K562 (cell line): Measurements from ENCODE around the gene SMIM29. TPM values are rescaled to one million over a fixed set of nuclear protein-coding genes. Genes with fewer than 3 reads are reported as not detected.

Experiments
- ASH1L ChIP-seq: fragments of 450-650 bp; IDR thresholded peaks from 2 replicates; pipeline ENCODE4 v1.6.1; 2018; ENCODE audit warnings: borderline replicate concordance, mild to moderate bottlenecking, low read depth; ENCODE audit not compliant: partially characterized antibody
- BRD4 ChIP-seq: fragments of 200-600 bp; sonication (generic); IDR thresholded peaks from 2 replicates; pipeline ENCODE4 v1.6.1; 2017; ENCODE audit warnings: inconsistent platforms
- COPS2 ChIP-seq: fragments of 450-650 bp; conservative IDR thresholded peaks from 2 replicates; pipeline ENCODE4 v1.6.1; 2016; ENCODE audit warnings: mild to moderate bottlenecking, moderate library complexity
- DNMT1 ChIP-seq: fragments of 450-650 bp; IDR thresholded peaks from 2 replicates; pipeline ENCODE4 v1.6.1; 2016; ENCODE audit warnings: antibody characterized with exemption, mild to moderate bottlenecking
- HCFC1 ChIP-seq: IDR thresholded peaks from 2 replicates; pipeline ENCODE4 v1.6.1; 2012; ENCODE audit warnings: low read depth, low read length, improper control_type of control experiment
- HNRNPL ChIP-seq: fragments of 200-400 bp; formaldehyde crosslinking; IDR thresholded peaks from 2 replicates; pipeline ENCODE4 v1.6.1; 2017; ENCODE audit warnings: low read depth, mild to moderate bottlenecking, low read length
- JUND ChIP-seq, 2 experiments: IDR thresholded peaks; 2 replicates in 1 of 2; 3 replicates in 1 of 2; pipeline ENCODE4 v1.6.1; 2011; ENCODE audit warnings: borderline replicate concordance in 2 of 2, low read depth in 2 of 2, low read length in 2 of 2, improper control_type of control experiment in 1 of 2, missing biosample characterization in 1 of 2, missing genetic modification characterization in 1 of 2, missing genetic modification reagents in 1 of 2
- LCOR ChIP-seq: sonication (generic); formaldehyde crosslinking; IDR thresholded peaks from 2 replicates; pipeline ENCODE4 v1.8.0; 2022; ENCODE audit warnings: mild to moderate bottlenecking, missing genetic modification reagents
- NCOA1 ChIP-seq: fragments of 450-650 bp; IDR thresholded peaks from 2 replicates; pipeline ENCODE4 v1.6.1; 2016; ENCODE audit warnings: low read depth
- NR3C1 ChIP-seq: sonication (generic); formaldehyde crosslinking; IDR thresholded peaks from 2 replicates; pipeline ENCODE4 v1.8.1; 2022; ENCODE audit warnings: missing genetic modification reagents
- PCBP2 ChIP-seq: fragments of 200-400 bp; formaldehyde crosslinking; IDR thresholded peaks from 2 replicates; pipeline ENCODE4 v1.6.1; 2018; ENCODE audit warnings: low read length, low read depth, mild to moderate bottlenecking, moderate library complexity; ENCODE audit not compliant: poor library complexity, severe bottlenecking
- PHF8 ChIP-seq: fragments of 200-600 bp; sonication (generic); IDR thresholded peaks from 2 replicates; pipeline ENCODE4 v1.6.1; 2012; ENCODE audit warnings: mixed run types, mild to moderate bottlenecking, inconsistent platforms, low read length, moderate library complexity, borderline replicate concordance
- POLR3G ChIP-seq: IDR thresholded peaks from 2 replicates; pipeline ENCODE4 v1.6.1; 2011; ENCODE audit not compliant: insufficient read length, insufficient replicate concordance; ENCODE audit errors: extremely low read depth
- PRMT5 ChIP-seq: sonication (generic); formaldehyde crosslinking; IDR thresholded peaks from 2 replicates; pipeline ENCODE4 v1.5.0; 2020; ENCODE audit warnings: missing genetic modification reagents
- SMAD1 ChIP-seq: fragments of 150-350 bp; IDR thresholded peaks from 2 replicates; pipeline ENCODE4 v1.6.1; 2014; ENCODE audit warnings: low read length, low read depth; ENCODE audit not compliant: partially characterized antibody
- ZBTB1 ChIP-seq: sonication (generic); formaldehyde crosslinking; IDR thresholded peaks from 2 replicates; pipeline ENCODE4 v1.8.1; 2023; ENCODE audit warnings: missing genetic modification reagents, low read depth, mild to moderate bottlenecking, borderline replicate concordance
- ZC3H11A ChIP-seq: IDR thresholded peaks from 2 replicates; pipeline ENCODE4 v1.6.1; 2012; ENCODE audit warnings: low read depth, low read length, improper control_type of control experiment
- ZNF239 ChIP-seq: fragments of 250-450 bp; sonication (Bioruptor Pico); IDR thresholded peaks from 2 replicates; pipeline ENCODE4 v1.4.0; 2020; ENCODE audit warnings: mild to moderate bottlenecking
- ZNF3 ChIP-seq: fragments of 250-450 bp; sonication (Bioruptor Pico); IDR thresholded peaks from 2 replicates; pipeline ENCODE4 v1.5.0; 2021; ENCODE audit warnings: mild to moderate bottlenecking, moderate library complexity
- ZNF436 ChIP-seq: fragments of 250-450, 450-650 bp; sonication (Bioruptor Pico); formaldehyde crosslinking; IDR thresholded peaks from 2 replicates; pipeline ENCODE4 v1.7.0; 2020; ENCODE audit warnings: mild to moderate bottlenecking
- ZNF695 ChIP-seq: fragments of 450-650 bp; formaldehyde crosslinking; IDR thresholded peaks from 2 replicates; pipeline ENCODE4 v1.4.0; 2020; ENCODE audit warnings: mild to moderate bottlenecking, moderate library complexity
- polyA plus RNA-seq, 8 experiments: library from polyadenylated mRNA; depleted of rRNA in 4 of 8; stranded (reverse) in 5 of 8; unstranded in 3 of 8; fragments of >200 nt; fragmentation: Nextera tagmentation in 2 of 8; fragmentation: Illumina TruSeq in 1 of 8; extraction: Ambion mirVana in 2 of 8; extraction: Trizol in 1 of 8; gene quantifications; 2 replicates each; pipeline versions ENCODE4 v1.2.1 to v1.2.3, GENCODE V29; 2011 to 2014; ENCODE audit warnings: inconsistent platforms in 1 of 8, missing spikeins in 1 of 8
- total RNA-seq, 7 experiments: library from RNA; depleted of rRNA in 6 of 7; stranded (reverse); fragments of >200 nt in 6 of 7; fragmentation: Illumina TruSeq in 2 of 7; extraction: Trizol in 2 of 7; gene quantifications; 2 replicates each; pipeline versions ENCODE4 v1.2.1 to v1.2.3, GENCODE V29; 2011 to 2021; ENCODE audit warnings: low replicate concordance in 1 of 7
- TF ChIP-seq, protein P1 (sequence below): fragments of 150-350 bp; conservative IDR thresholded peaks from 2 replicates; pipeline ENCODE4 v1.6.1; 2014; ENCODE audit warnings: low read length
- TF ChIP-seq, protein P2 (sequence below): fragments of 450-650 bp; formaldehyde crosslinking; conservative IDR thresholded peaks from 2 replicates; pipeline ENCODE4 v1.4.0; 2022; ENCODE audit warnings: mild to moderate bottlenecking, missing genetic modification characterization

SMIM29 gene
- total and polyA plus RNA-seq, 9 of the 15 experiments (the other 6 are each of a cell fraction or from before 2014, with no cell fraction given), result 6.5 to 36.7 (median 20.9) TPM

DNA sequence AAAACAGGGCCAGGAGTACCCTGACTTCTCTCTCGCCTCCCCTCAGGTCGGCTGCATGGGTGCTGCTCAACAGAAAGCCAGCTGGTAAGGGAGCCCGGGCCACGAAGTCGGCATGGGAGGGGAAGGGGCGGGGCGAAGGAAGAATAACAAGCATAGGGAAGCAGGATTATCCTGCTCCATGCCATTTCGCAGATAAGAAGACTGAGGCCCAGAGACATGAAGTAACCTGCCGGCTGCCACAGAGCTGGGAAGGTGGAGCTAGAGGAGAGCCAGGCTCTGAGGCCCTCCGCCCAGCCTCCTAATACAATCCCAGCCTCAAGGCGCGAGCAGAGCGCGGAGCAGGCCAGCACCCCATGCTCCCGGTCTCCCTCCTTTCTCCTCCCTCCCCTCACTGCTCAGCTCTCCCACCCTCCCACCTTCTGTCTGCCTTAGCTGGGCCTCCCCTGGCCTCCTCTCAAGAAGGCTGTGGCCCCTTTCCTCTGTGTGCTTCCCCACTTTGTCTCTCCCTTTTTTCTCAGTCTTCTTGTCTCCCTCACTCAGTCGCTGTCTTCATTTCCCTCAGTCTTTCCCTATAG lies 25.3 kb downstream of the SMIM29 start (continued):
- TF ChIP-seq, protein P1, sequence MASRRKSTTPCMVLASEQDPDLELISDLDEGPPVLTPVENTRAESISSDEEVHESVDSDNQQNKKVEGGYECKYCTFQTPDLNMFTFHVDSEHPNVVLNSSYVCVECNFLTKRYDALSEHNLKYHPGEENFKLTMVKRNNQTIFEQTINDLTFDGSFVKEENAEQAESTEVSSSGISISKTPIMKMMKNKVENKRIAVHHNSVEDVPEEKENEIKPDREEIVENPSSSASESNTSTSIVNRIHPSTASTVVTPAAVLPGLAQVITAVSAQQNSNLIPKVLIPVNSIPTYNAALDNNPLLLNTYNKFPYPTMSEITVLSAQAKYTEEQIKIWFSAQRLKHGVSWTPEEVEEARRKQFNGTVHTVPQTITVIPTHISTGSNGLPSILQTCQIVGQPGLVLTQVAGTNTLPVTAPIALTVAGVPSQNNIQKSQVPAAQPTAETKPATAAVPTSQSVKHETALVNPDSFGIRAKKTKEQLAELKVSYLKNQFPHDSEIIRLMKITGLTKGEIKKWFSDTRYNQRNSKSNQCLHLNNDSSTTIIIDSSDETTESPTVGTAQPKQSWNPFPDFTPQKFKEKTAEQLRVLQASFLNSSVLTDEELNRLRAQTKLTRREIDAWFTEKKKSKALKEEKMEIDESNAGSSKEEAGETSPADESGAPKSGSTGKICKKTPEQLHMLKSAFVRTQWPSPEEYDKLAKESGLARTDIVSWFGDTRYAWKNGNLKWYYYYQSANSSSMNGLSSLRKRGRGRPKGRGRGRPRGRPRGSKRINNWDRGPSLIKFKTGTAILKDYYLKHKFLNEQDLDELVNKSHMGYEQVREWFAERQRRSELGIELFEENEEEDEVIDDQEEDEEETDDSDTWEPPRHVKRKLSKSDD, result no peak
- no peak; the same call in 1 of the 2 replicates for TF ChIP-seq PHF8
- TF ChIP-seq ZNF239 (CRISPR knock-in tag), result no peak
- no peak for TF ChIP-seq JUND (IDR thresholded peaks at IDR 0.05; ENCODE audit: borderline replicate concordance, low read depth, low read length)
- no peak for TF ChIP-seq JUND (tag; IDR thresholded peaks at IDR 0.05; ENCODE audit: borderline replicate concordance, low read depth, low read length)
- TF ChIP-seq HCFC1, result no peak
- no peak for TF ChIP-seq ZNF695 (CRISPR knock-in tag)
- TF ChIP-seq DNMT1, result no peak; the same call in 1 of the 2 replicates
- TF ChIP-seq BRD4, result no peak
- no peak for TF ChIP-seq ZC3H11A
- no peak for TF ChIP-seq PRMT5 (CRISPR knock-in tag)
- no peak for TF ChIP-seq LCOR
- no peak for TF ChIP-seq COPS2
- no peak for TF ChIP-seq POLR3G
- no peak for TF ChIP-seq ZBTB1 (CRISPR knock-in tag)
- TF ChIP-seq, protein P2, sequence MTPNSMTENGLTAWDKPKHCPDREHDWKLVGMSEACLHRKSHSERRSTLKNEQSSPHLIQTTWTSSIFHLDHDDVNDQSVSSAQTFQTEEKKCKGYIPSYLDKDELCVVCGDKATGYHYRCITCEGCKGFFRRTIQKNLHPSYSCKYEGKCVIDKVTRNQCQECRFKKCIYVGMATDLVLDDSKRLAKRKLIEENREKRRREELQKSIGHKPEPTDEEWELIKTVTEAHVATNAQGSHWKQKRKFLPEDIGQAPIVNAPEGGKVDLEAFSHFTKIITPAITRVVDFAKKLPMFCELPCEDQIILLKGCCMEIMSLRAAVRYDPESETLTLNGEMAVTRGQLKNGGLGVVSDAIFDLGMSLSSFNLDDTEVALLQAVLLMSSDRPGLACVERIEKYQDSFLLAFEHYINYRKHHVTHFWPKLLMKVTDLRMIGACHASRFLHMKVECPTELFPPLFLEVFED (CRISPR knock-in tag), result peak; percentile 89
- TF ChIP-seq SMAD1, result no peak
- TF ChIP-seq ZNF436 (CRISPR knock-in tag), result no peak
- TF ChIP-seq PCBP2, result no peak
- TF ChIP-seq HNRNPL, result no peak
- no peak for TF ChIP-seq ASH1L
- no peak for TF ChIP-seq NR3C1 (CRISPR knock-in tag)
- no peak for TF ChIP-seq ZNF3 (CRISPR knock-in tag)
- TF ChIP-seq NCOA1, result 0 out of 2 replicates have a peak, but pooled peaks have one; percentile 10
